Kasumi-1 (cell line): Measurements from ENCODE around the gene GRIK1.

Experiments used
- DNase-seq, 2 experiments: peaks; one replicate each; lab custom pipeline; 2025; lab: John Stamatoyannopoulos, UW

The GRIK1 gene

DNA sequence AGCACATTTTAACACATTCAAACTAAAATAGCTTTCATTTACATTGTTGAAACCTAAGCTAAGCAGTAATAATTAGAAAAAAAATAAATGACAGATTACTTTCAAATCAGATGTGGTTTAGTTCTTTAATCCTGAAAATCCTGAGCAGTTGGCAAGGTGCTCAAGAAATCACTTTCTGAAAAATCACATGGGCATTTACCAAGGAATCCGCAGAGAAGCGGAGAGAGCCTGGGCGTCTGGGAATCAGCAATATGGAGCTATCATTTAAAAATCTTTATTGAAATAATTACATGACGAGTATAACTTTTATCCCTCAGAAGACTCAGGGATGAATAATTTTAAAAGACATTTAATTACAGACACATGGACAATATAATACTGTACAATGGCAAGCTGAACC, 30.2 kb downstream of the GRIK1 start:
- no peak for DNase-seq

DNA sequence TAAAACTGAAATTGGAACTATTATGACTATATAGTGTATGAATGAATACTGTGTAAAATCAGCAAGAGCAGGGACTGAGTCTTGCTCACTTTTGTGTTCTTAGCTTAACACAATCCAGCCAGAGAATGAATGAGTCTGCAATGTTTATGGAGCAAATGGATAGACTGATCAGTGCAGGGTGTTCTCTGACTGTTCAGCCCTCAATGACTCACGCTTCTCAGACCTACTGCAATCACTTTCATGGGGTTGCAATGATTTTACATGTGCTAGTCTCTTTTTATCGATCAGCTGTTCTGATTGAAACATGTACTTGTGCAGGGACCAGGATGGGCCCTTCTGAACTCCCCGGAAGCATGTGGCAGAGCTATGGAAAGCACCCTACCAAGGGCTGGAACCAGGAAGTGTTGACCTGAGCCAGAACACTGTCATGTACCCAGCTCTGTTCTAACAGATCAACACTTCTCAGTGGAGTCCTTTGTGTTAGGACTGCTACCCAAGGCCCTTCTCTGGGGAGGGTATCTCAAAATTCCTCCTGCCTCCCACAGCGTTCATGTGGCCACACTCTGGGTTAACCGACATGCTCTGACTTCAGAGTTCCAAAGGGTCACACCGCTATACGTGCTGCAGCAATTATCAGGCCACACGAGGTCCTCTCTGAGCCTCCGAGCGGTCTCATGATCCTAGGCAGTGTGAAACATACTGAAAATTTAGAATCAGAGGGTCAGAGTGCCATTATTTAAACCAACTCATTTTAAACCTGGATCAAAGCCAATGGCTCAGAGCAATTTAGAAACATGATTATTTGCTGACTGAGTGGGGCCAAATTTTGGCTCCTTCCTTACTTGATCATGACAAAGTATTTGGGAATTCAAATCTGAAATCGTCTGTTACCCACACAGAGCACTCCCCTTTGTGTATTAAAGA, 35.2 kb downstream of the GRIK1 start:
- DNase-seq, result no peak

DNA sequence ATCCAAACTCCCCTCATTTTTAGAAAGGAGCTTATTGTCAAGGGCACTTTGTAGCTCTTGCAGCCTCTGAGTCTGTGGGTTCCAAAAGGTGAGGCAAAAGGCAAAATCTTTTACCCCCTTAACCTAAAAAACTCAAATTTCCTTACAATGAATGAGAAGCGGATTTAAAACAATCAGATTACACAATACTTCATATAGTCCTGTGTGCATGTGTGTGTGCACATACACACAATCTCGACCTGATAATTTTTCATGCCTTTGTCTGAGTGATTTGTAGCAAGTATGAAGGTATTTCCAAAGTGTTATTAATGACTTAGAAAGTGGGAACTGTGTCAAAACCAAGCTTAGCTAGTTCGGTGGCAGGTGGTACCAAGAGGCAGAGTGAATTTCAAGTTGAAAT, 42.9 kb downstream of the GRIK1 start:
- DNase-seq, result no peak

DNA sequence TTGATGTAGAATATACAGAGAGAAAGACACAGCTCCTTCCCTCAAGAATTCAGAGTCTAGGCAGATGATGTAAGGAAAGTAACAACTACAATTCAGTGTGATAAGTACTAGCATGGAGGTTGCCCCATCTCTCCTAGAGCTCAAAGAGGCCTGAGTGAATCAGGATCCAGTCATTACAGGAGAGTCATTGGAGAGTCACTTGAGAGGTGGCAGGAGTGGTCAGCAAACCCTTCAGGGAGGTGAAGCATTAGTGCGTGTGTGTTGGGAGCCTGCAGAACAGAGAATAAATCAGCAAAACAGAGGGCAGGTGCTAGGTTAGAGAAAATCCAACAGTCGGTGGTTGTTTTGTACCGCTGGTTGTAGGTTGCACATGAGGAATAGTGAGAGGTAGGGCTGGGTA, 46.1 kb downstream of the GRIK1 start:
- no peak for DNase-seq

DNA sequence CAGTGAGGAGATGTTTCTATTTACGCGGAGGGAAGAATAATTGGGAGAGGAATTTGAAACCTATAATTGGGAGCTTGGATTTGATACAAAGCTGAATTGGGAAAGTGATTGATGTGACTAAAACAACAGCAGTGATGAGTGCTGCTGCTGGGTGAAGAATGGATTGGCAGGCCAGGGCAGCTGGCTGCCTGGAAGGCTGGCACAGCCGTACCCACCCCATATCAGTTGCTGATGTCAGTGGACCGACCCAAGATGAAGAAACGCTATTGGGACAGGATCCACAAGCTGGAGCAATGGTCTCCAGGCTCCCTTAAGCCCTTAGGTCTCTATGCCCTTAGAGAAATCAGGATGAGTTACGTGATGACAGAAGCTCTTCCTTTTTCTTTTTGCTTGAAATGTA, 47.4 kb downstream of the GRIK1 start:
- DNase-seq, result no peak

DNA sequence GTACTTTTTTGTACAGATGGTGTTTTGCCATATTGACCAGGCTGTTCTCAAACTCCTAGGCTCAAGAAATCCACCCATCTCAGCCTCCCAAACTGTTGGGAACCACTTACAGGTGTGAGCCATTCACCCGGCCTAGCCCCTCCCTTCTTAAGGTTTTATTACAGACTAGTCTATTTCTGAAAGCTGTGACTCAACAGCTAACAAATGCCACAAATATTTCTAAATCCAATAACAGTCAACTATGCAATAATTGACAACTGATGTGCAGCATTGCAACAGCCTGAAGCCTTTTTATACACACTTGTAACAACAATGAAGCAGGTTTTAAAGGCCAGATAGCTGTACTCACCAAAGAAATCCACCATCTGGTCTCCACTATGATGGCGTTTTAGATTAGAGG, 51.4 kb downstream of the GRIK1 start:
- DNase-seq, result no peak

DNA sequence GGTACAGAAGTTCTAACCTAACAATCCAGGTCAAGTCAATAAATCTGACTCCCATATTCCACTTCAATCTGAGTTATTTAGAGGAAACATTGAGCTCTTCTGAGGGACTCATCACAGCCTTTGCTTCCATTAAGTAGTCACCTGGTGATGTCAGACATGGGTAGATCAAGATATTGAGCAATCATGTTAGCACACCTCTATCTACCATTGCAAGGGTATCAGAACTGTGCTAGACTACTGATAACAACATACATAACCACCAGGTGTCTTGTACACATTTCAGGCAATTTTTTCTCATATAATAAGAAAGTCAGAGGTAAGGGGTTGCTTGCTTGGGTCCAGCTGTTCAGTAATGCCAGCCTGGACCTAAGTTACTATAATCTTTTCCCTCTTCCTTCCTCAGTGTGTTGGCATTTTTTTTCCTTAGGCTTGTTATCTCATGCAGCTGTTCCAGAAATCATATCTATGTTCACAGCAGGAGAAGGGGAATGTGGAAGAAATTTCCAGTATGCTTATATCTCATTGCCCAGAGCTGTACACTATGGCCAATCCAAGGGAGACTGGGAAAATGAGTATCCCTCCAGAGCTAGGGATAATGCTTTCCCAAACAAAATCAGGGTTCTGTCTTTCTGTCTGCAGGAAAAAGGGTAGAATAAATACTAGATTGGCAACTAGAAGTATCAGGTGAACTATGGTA, 52.3 kb downstream of the GRIK1 start:
- DNase-seq, result no peak

DNA sequence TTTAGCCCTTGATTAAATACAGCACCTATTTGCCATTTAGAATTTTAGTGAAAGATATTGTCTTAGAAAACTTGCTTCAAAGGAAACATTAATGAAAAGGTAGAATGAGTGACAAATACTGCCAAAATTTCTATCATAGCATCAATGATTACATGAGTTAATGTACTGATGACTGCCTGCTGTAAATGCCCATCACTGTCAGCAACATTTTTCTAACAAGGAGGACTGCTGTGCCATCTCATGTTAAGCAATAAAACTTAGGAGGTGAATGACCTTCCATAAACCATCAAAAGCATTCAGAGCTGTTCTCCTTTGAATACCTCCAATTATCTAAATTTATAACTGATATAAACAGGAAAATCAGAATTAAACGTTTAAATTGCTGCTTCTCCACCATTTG, 54.3 kb downstream of the GRIK1 start:
- no peak for DNase-seq

DNA sequence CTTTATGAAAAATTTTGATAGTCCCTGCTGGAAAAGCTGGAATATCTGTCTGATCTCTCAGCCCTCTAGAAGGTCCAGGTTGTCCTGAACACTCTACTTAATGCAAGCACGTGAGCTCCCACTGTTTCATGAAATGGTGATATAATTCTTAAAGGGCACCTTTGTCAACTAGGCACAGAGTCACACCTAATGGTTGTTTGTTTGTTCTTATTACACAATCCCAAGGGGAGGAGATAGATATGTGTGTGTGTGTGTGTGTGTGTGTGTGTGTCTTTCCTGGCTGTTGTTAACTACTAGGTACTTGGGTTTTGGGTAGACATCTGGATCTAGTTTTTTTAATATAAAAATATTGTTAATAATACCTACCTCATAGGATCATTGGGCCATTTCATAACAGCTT, 63.9 kb downstream of the GRIK1 start:
- DNase-seq, result no peak

DNA sequence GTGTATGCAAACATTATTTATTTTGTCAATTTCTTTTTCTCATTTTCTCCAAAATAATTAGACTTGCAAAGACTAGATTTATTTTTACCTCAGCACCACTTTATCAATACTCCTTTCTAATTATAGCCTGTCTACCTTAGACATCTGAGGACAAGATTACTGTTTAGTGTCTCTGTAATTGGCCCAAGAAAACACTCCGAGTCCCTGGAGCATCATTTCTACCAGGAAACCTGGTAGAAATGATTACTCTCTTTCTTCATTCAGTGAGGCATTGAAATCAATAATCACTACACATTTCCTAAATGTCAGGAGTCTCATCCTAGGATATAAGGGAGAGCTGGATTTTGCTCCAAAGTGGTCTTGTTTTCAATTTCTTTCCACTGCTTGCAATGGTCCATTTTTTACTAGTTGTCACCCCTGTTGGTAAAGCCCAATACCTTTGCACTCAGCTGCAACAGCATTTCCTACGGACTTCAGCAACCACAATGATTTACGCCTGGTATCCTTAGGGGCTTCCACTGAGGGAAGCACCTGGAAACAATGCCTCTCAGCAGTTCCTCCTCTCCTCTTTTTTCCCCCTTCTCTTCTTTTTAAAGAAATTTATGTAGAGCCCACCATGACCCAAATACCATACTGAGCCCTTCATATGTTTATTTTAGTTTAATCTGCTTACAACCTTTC, 64.6 kb downstream of the GRIK1 start:
- DNase-seq, result no peak

DNA sequence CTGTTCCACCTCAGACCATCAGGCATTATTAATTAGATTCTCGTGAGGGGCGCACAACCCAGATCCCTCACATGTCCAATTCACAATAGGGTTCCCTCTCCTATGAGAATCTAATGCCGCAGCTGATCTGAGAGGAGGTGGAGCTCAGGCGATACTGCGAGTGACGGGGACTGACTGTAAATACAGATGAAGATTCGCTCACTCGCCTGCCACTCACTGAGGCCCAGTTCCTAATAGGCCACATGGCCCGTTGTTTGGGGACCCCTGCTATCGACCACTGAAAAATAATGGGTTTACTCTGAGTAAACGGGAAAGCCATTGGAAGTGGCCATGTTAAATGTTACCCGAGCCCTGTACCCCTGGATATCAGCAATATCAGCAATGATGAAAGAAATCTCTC, 65.9 kb downstream of the GRIK1 start:
- DNase-seq, result no peak

DNA sequence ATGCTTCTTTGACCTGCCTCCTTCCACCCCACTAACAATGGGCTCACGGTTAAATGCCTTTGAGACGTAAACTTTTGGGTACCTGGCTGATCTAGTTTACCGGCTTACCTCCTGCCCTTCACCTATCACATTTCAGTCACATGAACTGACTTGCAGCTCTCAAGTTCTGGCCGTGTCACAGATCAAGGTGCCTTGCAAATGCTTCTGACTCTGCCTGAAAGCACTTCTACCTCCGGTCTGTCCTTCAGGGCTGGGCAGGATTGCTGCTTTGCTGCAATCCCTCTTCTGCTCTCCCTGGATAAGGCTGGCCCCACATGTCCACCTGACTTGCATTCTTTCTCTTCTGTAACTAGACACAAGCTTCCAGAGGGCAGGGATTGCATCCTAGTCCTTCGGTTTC, 69.0 kb downstream of the GRIK1 start:
- no peak for DNase-seq

DNA sequence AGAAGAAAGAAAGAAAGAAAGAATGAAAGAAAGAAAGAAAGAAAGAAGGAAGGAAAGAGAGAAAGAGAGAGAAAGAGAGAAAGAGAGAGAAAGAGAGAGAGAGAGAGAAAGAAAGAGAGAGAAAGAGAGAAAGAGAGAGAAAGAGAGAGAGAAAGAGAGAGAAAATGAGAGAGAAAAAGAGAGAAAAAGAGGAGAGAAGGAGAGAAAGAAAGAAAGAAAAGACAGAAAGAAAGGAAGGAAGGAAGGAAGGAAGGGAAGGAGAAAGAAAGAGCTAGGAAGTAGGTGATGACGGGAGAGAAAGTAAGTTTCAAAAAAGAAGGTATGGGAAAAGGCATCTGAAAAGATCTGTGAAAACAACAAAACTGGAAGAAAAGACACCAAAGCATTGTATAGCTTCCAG, 72.0 kb downstream of the GRIK1 start:
- DNase-seq, result no peak

DNA sequence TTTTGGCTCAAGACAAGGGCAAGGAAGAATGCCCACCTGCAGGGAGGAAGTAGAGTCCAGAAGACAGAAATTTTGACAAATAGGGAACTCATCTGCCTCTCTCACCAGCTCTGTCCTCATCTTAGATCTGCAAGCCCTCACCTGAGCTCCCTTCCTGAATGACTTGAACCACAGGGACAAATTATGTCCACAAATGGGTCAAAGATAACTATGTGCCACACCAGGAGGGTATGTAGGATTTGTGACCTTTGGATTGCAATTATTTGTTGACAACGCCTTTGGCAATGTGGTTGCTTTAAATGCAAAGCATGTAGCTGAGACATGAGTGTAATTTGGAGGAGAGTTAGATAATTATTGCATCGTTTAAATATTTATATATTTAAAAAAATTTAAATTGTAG, 79.5 kb downstream of the GRIK1 start:
- no peak for DNase-seq

DNA sequence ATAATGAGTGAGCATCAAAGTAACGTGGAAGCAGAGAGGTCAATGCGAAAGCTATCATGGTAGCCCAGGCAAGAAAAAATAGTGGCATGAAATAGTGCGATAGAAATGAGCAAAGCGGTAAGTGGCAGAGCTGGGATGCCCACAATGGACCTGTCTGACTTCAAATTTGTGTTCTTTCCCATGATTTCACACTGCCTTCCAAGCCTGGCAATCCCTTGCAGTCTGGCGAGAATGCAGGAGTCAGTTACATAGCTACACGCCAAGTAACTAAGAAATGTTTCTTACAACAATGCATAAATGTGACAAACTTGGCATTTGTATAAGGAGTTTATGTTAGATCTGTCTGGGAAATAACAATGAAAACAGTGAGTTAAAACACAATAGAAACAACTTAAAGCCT, 82.6 kb downstream of the GRIK1 start:
- no peak for DNase-seq

DNA sequence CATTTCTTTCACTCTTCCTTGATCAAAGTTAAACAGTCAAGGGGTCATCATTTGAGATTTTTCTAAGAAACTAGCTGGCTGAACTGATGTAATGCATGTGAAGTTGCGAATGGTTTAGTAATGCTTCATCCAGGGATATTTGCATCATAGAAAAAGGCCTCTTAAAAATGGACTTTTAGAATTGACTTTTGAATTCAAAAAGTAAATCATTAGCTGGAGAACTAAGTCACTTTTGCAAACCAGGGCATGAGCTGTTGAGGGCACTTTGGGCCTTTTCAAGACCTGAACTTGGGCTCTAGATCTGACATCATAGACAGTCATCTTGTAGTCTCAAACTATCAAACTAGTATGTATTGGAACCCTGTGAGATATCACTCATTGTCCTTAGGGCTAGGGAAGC, 85.0 kb downstream of the GRIK1 start:
- no peak for DNase-seq

DNA sequence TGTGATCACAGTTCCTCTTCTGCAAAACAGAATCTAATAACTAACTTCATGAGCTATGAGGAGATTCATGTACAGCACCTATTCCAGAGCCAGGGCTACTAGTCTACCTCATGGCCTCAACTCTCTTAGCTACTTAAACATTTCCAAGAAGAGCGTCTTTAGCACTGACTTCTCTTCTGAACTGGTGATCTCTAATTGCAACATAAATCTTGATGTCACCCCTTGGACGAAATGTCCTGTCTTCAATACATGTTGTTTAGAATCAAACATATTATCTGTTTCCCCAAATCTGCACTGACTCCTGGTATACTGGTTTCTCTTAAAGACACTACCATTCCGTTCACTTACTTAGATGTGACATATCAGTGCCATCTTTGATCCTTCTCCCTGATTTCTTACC, 88.2 kb downstream of the GRIK1 start:
- no peak for DNase-seq

DNA sequence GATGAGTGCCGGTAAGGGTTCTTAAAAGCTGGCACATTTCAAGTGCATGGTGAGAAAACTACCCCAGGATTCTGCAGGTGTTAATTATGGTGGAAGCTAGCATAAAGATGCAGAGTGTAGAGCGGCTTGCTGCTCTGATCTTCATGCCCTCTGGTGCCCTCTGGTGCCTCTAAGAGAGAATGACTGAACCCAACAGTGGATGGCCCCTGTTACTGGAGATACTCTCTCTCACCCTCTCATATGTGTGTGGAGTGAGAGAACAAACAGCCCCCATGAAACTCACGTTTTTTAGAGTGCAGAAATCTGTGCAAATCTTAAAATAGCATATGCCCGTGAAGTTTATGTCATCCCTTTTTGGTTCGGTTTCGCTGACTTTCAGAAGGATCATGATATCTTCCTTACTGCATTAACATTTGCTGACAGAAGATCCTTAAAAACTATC, 90.0 kb downstream of the GRIK1 start:
- DNase-seq, result peak; percentile 84 to 86

DNA sequence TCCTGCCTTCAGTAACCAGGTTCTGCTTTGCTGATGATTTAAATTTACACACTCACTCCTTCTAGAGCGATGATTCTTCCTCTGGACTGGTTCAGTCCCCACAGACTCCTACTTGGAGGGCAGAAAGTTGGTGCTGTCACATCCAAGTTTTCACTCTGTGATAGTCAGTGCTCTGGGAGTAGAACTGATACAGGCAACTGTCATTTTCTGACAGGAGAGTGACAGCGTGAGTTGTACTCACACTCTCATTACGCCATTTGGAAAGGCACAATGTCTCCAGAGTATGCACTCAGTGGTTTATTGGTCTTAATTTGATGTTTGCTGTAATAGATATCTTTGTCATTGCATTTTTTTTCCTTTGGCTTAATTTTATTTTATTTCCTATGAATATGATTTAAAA, 96.0 kb downstream of the GRIK1 start:
- DNase-seq, result no peak

DNA sequence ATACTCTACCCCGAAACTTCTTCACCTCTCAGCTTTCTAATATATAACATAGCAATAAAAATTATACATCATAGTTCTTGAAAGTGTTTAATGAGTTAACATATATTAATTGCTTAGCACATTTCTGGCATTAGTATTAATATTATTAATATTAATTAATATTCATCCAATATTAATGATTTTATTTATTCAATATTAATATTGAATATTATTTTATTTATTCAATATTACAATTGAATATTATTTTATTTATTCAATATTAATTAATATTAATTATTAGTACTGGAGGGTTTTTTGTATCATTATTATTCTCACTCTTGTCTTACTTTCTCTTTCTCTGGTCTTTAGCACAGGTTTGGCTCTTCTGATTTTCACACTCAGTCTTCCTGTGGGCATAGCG, 105.2 kb downstream of the GRIK1 start:
- DNase-seq, result no peak

DNA sequence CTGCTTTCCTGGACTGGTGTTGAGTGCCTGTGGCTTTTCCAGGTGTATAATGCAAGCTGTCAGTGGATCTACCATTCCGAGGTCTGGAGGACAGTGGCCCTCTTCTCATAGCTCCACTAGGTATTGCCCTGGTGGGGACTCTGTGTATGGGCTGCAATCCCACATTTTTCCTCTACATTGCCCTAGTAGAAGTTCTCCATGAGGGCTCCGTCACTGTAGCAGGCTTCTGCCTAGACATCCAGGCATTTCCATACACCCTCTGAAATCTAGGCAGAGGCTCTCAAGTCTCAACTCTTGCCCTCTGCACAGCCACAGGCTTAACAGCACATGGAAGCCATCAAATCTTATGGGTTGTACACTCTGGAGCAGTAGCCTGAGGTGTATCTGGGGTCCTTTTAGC, 107.6 kb downstream of the GRIK1 start:
- DNase-seq, result no peak

DNA sequence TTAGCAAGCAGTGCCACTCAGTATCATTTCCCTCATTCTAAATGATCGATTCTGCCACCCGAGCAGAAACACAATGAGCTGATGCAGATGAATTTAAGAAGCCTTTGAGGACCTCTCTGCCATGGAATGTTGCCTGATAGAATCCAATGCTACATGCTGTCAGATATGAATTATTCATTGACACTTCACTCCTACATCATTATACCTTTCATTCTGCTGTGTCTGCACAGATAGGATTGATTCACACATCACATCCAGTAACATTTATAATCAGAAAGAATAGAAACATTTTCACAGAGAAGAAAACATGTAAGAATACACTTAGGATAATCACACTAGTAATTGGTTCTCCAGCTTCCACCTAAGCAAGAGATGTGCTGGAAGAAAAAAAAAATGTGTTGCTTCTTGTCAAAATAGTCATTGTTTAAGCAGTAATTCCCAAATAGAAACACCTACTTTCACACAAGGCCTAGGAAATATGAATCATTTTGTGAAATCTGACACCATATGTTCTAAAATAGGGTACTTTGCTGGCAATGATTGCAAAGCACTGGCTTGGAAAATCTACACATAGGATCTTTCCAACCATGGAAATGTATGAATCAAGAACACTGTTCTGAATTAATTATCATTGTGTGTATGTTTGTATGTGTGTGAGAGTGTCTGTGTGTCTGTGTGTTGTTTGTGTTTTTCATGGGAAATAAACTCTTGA, 110.1 kb downstream of the GRIK1 start:
- DNase-seq, result no peak
